Activated CD8-positive, alpha-beta T cell treated with anti-CD3 and anti-CD28 coated beads for 36 hours (primary cell): Measurements from ENCODE around the gene SBNO2. TPM values are rescaled to one million over a fixed set of nuclear protein-coding genes. Genes with fewer than 3 reads are reported as not detected.

ENCODE experiments used
- ATAC-seq: fragments of 200-7000 bp; cut with Tn5 transposase; one replicate; pipeline ENCODE4 v1.10.0; 2021; ENCODE audit warnings: mild to moderate bottlenecking, moderate library complexity
- CTCF ChIA-PET: fragments of 350-600 bp; sonication (Branson Sonifier 250); formaldehyde crosslinking; loops from one replicate; lab custom pipeline; 2021; ENCODE audit warnings: antibody characterized with exemption; lab: Charles Lee
- POLR2A ChIA-PET: fragments of 350-600 bp; sonication (Branson Sonifier 250); formaldehyde crosslinking; loops from one replicate; lab custom pipeline; 2021; ENCODE audit warnings: antibody characterized with exemption; lab: Charles Lee
- DNase-seq: peaks from one replicate; pipeline ENCODE4 v3.0.0-alpha.2; 2020
- H3K27ac Mint-ChIP-seq: one replicate; pipeline ENCODE4 v1.8.0; 2021; ENCODE audit warnings: mild to moderate bottlenecking, mixed read lengths
- H3K27me3 Mint-ChIP-seq: one replicate; pipeline ENCODE4 v1.8.0; 2021; ENCODE audit warnings: mixed read lengths
- H3K36me3 Mint-ChIP-seq: one replicate; pipeline ENCODE4 v1.8.0; 2021; ENCODE audit warnings: low read depth, mixed read lengths
- H3K4me1 Mint-ChIP-seq: one replicate; pipeline ENCODE4 v1.8.0; 2021; ENCODE audit warnings: low read depth, mixed read lengths
- H3K4me3 Mint-ChIP-seq: one replicate; pipeline ENCODE4 v1.8.0; 2021; ENCODE audit warnings: mild to moderate bottlenecking, moderate library complexity, mixed read lengths
- H3K9me3 Mint-ChIP-seq: one replicate; pipeline ENCODE4 v1.8.0; 2021; ENCODE audit warnings: mixed read lengths
- CTCF ChIP-seq: fragments of 200-600 bp; IDR thresholded peaks from one replicate; pipeline ENCODE4 v1.8.0; 2022; ENCODE audit warnings: antibody characterized with exemption, mild to moderate bottlenecking
- intact Hi-C: fragments of 100-400 bp; cut with micrococcal nuclease; formaldehyde crosslinking; loops from one replicate; pipeline ENCODE4 v1.10.0; 2022
- total RNA-seq, 2 experiments: library from RNA; stranded (reverse); gene quantifications; one replicate each; pipeline ENCODE4 v1.2.3, GENCODE V29; 2021

Gene SBNO2
- total RNA-seq, 2 experiments from 2014 or later, result 41.7 to 42.0 TPM

- ATAC-seq, result no peak
- CTCF ChIA-PET, result no interaction called here
Observed at GRCh38 chr19:1156305-1156801, 17.7 kb downstream of the SBNO2 start.

GRCh38 chr19:1155352-1156304 is 18.4 kb downstream of the SBNO2 start:
- ATAC-seq (no peak), DNase-seq (no peak)
- Mint-ChIP-seq H3K4me3 (no peak overlapping the region), H3K4me1 (no peaks in the 10 kb centered on the region), H3K27me3 (no peaks in the 10 kb centered on the region), H3K9me3 (no peaks in the 10 kb centered on the region), H3K27ac (no peak overlapping the region), H3K36me3 (no peaks in the 10 kb centered on the region)
- intact Hi-C loops, result no loop called here
- POLR2A ChIA-PET, result interaction anchor here (0.8 to 1.3 kb wide), 4 partner anchors 9 to 20 kb away, joined by 3 to 6 read pairs (median 3); no protein-coding TSS in a partner anchor
- TF ChIP-seq CTCF, result no peak
- CTCF ChIA-PET, result interaction anchor here (0.9 kb wide), 1 partner anchor 42 kb away, joined by 3 read pairs; no protein-coding TSS in a partner anchor

More at GRCh38 chr19:1156305-1156801, 17.7 kb downstream of the SBNO2 start:
- POLR2A ChIA-PET, result interaction anchor here (0.8 kb wide), 2 partner anchors 9 to 13 kb away, joined by 3 read pairs; no protein-coding TSS in a partner anchor
- H3K4me3 Mint-ChIP-seq, result no peak overlapping the region
- H3K4me1 Mint-ChIP-seq, result no peaks in the 10 kb centered on the region
- no peaks in the 10 kb centered on the region for H3K36me3 Mint-ChIP-seq
- TF ChIP-seq CTCF, result no peak
- DNase-seq, result no peak
- H3K27ac Mint-ChIP-seq, result no peak overlapping the region
- no peaks in the 10 kb centered on the region for H3K9me3 Mint-ChIP-seq
- intact Hi-C loops, result no loop called here
- no peaks in the 10 kb centered on the region for H3K27me3 Mint-ChIP-seq

GRCh38 chr19:1154731-1155351 is 19.2 kb downstream of the SBNO2 start:
- POLR2A ChIA-PET, result interaction anchor here (1.1 to 1.3 kb wide), 2 partner anchors 12 to 19 kb away, joined by 3 to 6 read pairs; no protein-coding TSS in a partner anchor

GRCh38 chr19:1153891-1154730 is 20.0 kb downstream of the SBNO2 start:
- no peak overlapping the region for H3K27ac Mint-ChIP-seq
- CTCF ChIA-PET, result no interaction called here
- ATAC-seq, result no peak
- H3K4me3 Mint-ChIP-seq, result no peak overlapping the region
- no peaks in the 10 kb centered on the region for H3K36me3 Mint-ChIP-seq
- intact Hi-C loops, result no loop called here
- H3K4me1 Mint-ChIP-seq, result no peaks in the 10 kb centered on the region
- no peak for TF ChIP-seq CTCF
- no peaks in the 10 kb centered on the region for H3K27me3 Mint-ChIP-seq
- H3K9me3 Mint-ChIP-seq, result no peaks in the 10 kb centered on the region
- POLR2A ChIA-PET, result interaction anchor here (1.1 kb wide), 1 partner anchor 18 kb away, joined by 3 read pairs; no protein-coding TSS in a partner anchor
- no peak for DNase-seq

More at GRCh38 chr19:1154731-1155351, 19.2 kb downstream of the SBNO2 start:
- Mint-ChIP-seq H3K27ac (no peak overlapping the region), H3K9me3 (no peaks in the 10 kb centered on the region), H3K4me3 (no peak overlapping the region), H3K36me3 (no peaks in the 10 kb centered on the region), H3K4me1 (no peaks in the 10 kb centered on the region), H3K27me3 (no peaks in the 10 kb centered on the region)
- CTCF ChIA-PET, result no interaction called here
- intact Hi-C loops, result no loop called here
- DNase-seq, result no peak
- TF ChIP-seq CTCF, result no peak
- ATAC-seq, result no peak
